HG03565 (cell line): Measurements from ENCODE around the gene MTUS2.
"Not testable (repeated sequence)": the region's sequence is repeated elsewhere in the genome, so short reads cannot be mapped to it uniquely, and the experiment has no call there.

ENCODE experiments used
- ATAC-seq: cut with Tn5 transposase; IDR thresholded peaks from one replicate; pipeline ENCODE4 v1.9.1; 2021; ENCODE audit warnings: mild to moderate bottlenecking, moderate library complexity; ENCODE audit not compliant: unreplicated experiment

MTUS2 gene

DNA sequence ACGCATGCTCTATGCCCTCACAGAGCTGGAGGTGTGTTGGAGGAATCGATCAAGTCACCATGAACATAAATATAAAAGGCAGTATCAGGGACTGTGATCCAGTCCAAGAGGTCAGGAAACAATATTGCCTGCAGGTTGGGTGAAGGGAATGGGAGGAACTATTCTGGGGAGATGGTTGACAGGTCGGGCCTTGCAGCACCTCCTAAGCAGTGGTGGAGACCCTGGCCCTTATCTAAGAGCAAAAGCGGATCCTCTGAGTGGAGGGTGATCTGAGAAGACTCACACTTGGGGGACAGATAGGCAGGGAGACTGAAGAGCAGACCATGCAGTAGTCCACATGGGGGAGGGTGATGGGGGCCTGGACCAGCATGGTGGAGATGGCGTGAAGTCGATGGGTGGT is 561.9 kb downstream of the MTUS2 start:
- ATAC-seq = no peak

DNA sequence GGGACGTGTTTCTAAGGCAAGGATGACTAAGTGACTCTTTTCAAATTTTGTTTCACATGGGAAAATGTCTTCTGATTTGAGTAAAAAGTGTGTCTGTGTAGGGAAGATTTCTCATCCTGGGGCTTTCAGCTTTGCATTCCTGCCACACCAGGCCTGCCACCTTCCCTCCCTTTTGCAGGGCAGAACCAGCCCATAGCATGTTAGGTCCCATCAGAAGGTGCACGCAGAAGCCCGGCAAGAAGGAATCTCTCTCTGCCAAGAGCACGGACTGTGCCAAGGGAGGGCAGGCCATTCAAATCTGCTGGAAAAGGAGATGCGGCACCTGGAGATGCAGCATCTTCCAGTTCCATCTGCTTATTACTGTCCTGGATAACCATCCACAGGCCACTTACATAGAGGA is 563.3 kb downstream of the MTUS2 start:
- no peak for ATAC-seq

DNA sequence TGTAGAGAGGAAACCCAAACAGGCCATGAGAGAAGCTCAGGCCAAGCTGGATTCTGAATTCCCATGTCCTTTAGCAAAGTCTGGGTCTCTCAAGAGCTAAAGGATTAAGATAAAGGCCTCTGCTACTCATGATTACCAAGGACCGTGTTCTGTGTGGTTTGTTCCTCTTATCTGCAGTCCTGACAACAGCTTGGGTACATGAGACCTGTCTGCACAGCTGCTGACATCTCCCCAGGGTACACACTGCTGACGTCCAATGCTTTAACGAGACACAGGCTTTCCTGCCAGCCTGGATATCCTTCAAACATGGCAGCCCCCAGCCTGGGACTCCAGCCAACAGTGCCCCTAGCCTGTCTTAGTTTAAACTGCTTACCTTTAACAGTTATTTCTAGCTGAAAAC is 564.3 kb downstream of the MTUS2 start:
- ATAC-seq = no peak

DNA sequence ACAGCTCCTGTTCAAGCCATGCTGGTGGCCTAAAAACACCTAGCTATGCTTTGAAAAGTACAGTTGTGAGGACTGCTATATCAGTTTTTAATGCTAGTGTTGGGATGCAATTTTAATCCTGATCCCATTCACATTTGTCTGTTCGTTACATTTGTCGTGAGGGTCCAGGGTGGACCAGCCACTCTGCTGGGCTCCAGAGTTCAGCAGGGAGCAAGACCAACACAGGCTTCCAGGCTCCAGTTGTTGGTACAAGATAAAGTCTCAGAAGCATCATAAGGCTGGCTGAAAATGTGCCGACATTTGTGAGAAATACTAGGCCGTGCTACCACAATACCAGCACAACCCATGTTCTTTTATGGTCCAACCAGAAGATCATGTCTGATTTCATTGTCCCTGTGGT is 564.7 kb downstream of the MTUS2 start:
- no peak for ATAC-seq

DNA sequence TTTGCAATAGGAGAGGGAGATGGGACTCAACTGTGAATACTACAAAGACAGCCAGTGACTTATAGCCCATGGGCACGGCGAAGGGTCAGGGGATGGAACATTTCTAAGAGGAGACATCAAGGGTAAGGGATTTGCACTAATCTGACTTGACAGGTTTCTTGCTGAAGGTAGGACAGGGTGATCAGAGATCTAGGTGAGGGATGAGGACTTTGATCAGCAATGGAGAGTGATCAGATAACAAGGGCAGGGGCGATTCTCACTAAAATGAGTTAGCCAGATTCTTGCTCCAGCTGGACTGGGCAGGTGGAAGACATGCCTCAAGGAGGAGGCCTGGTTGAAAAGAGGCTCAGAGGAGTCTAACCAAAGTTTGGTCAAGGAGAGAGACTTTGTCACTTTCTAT is 566.1 kb downstream of the MTUS2 start:
- ATAC-seq = no peak

DNA sequence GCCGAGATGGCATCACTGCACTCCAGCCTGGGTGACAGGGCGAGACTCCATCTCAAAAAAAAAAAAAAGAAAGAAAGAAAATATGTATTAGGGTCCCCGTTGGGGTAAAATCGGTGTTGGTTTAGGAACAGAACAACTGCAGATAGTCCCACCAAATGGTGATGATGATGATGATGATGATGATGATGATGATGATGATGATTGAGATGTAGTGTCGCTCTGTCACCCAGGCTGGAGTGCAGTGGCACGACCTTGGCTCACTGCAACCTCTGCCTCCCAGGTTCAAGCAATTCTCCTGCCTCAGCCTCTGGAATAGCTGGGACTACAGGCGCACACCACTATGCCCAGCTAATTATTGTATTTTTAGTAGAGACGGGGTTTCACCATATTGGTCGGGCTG is 570.5 kb downstream of the MTUS2 start:
- ATAC-seq = not testable (repeated sequence)

DNA sequence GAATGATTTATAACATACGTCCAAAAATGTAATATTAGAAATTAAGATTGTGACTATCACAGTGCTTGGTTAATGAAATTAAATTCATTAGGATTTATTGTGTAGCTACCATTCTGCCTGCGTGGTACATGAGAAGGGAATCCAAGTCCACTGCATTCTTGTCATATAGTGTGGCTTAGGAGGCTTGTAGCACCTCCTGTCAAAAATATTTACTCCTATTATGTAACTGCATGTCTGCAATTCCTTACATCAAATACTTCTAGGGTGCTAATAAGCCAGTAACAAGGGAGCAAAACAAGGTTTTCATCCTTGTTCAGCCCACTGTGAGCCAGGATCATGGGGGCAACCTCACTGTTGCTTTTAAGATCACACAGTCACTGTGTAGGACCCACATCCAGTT is 576.3 kb downstream of the MTUS2 start:
- ATAC-seq = no peak

DNA sequence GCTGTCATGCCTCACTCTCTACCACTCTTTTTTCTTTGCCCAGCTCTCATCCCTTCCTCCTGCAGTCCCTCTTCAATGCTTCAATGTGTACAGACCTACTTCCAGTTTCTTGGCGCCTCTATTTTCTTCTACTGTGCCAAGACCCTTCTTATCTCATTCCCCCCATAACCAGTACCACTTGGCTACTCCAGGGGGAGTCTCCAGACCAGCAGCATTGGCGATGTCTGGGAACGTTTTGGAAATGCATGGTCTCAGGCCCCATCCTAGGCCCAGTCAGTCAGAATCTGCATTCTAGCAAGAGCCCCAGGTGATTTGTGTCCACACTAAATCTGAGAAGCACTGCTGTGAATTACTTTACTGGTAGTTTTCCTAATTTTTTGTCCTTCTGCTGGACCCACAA is 577.1 kb downstream of the MTUS2 start:
- no peak for ATAC-seq

DNA sequence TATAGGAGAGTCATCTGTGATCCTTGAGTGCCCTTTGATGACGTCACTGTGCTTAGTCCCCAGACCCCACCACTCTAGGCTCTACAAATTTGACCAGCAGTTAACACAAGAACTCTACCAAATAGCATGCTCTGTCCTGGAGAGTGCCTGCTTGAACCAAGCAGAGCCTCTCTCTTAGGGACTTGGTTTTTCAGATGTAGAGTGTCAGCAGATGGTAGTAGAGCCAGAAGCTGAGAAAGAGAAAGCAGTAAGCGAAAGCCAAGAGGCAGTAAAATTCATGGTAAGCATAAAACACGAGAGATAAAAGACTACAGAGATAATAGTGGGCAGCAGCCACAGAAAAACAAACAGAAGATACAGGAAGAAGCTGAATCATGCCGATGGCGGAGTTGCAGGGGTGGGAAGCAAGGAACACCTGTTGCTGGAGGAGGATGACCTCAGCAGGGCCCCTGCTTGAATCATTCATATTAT is 582.1 kb downstream of the MTUS2 start:
- ATAC-seq = no peak

DNA sequence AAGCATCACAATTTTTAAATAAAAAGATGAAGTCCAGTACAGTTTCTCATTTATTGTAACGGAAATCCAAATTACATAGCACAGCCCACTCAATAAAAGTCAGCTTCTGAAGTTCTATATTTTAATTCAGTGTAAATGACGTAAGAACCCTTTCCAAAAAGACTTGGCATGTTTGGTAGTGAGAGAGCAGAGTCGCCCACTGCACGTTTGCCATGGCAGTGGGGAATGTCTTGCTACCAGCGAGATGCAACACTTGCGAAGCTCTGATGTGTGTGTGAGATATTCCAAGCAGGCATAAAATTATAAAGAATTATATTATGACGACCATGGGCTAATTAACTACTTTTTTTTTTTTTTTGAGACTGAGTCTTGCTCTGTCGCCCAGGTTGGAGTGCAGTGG is 585.3 kb downstream of the MTUS2 start:
- ATAC-seq = no peak

DNA sequence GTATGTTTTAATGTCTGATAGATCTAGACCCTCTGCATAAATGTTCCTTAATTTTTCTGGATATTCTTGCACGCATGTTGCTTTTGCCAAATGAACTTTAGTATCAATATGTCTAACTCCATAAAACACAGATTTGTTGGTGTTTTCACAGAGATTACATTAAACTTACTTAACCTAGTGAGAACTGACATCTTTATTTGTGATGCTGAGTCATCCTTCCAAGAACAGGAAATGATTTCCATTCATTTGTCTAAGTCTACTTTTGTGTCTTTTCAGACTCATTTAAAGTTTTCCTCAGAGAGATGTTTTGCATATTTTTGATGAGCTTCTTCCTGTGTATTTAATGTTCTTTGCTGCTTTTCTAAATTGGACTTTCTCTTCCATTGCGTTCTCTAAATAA is 591.3 kb downstream of the MTUS2 start:
- no peak for ATAC-seq

DNA sequence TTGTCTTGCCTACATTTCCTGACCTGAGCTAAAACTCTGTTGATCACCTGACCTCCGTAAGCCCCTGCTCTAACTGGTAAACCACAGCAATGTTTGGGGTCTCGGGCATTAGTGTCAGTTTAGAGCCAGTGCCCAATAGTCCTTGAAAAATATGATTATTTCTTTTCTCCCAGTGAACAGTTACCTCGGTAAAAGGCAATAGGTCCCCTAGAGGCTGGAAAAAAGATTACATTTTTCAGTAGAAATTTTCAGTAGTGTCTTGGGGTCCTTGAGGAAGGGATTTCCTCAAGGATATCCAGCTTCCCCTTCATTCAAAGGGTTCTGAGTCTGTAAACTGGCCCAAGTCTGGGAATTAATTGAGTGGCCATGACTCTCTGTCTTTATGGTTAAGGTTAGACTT is 597.9 kb downstream of the MTUS2 start:
- no peak for ATAC-seq

DNA sequence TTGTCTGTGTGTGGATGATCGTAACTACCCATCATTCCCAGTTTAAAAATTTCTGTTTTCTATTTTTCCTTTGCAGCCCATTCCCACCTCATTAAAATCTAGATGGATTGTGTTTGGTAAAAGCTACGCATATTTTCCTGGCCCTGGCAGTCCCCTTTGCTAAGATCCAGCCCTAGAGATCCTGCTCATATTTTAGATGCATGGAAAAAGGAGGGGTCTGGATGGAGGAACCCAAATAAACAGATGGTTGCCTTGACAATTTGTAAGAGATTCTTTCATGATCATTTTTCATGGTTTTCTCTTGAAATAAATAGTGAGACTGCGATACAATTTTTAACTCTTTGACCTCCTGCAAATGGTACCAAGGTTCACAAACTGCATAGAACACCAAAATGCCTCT is 601.0 kb downstream of the MTUS2 start:
- ATAC-seq = no peak

DNA sequence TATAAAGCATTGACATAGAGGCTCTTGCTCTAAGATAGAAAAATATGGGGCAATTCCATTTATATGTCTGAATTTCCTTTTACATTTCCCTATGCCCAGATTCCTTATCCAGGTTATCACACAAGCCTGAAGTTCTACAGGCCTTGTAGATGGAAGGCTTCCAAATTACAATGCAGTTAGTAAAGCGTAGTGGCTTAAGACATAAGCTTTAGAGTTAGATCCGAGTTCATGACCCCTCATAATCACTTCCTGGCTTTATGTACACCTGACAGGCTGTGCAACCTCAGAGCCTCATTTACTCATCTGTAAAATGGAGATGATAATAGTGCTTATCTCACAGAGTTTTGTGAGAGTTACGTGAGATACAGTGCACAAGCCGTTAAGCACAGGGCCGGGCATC is 601.9 kb downstream of the MTUS2 start:
- ATAC-seq = no peak

DNA sequence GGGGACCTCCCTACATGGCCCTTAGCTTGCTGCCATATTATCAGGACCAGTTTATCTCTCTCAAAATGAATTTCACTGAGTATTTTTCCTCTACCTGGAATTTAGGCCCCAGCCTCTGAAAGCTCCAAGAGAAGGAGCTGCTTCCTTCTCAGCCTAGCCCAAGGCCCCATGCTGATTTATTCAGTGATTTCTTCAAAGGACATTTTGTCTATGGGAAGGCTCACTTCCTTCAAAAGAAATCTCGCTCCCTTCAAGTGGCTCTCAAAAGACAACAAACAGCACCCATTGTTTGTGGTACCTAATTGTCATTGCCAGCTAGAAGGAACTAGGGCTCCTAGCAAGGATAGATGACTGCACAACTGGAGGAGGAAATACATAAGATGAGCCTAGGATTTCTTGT is 602.9 kb downstream of the MTUS2 start:
- ATAC-seq = no peak

DNA sequence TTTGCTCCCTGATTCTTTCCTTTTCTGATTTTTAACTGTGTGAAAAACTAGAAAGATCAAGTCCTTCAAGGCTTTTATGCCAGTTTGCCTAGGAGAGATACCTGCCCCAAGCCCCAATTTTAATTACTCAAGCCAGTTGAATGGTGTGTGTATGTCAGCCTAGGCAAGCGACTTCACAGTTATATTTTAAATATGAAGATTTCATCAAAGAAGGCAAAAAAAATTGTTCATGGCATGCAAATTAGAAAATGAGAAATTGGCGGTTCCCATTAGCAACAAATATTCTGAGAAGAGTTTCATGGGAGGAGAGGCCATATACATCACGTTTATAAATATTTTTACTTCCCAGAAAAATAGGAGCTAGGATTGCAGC is 607.8 kb downstream of the MTUS2 start:
- no peak for ATAC-seq

DNA sequence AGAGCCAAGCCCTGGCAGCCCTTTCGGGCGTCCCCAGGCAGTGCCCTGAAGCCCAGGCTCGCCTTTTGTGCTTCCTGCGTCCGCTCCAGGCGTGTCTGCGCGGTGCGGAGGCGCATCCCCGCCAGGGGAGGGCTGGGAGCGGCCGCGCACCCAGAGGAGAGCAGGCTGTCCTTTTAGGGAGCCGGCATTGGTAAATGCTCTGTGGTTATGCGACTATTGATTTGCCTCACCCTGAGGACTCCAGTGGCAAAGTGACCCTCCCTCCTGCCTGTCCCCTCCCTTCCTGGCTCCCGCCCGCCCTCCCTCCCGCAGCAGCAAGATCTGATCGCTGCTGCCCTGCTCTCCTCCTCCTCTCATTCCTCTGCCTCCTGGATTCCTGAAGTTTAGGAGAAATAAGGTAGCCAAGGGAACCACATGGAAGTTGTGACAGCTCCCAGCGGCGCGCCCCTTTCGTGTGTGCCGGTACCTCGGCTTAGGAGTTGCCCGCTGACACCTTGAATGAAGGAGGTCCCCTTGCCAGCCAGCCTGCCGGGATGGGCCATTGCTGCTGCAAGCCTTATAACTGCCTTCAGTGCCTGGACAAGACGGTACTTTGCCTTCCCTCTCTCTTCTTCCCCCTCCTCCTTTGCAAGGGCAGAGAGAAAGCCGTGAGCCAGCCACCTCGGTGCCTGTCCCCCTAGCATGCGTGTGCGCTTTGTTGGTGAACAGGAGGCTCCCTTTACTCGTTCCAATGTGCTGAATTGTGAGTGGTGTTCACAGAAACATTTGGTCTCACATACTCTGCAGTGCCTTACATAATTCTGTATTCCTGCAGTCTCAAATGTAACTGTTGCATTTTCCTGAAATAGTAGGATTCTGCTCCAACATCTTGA is 608.4 kb downstream of the MTUS2 start:
- ATAC-seq = no peak

DNA sequence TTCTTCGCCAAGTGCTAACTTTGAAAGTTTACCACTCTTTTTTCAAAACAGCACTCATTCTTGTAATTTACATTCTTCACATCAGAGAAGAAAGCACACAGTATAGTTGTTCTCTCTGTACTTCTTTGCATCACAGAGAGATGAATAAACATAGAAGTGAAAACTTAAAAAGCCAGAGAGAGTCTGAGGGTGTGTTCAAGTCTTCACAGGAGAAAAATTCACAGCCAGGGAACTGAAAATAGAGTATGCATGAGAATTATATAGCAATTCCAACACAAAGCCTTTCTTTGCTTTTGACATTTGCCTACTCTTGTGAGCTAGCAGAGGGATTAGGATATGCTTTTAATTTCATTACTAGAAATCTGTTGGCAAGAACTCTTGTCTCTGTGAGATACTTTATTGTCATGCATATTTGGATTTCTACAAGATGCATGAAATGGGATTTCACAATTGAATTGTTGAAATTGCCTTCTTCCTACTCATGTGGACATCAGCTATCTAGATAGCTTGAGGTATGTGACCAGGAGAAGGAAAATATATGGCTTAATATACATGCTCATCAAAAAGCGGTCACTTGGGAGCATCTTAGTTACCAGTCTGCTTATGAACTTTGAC is 609.3 kb downstream of the MTUS2 start:
- no peak for ATAC-seq

DNA sequence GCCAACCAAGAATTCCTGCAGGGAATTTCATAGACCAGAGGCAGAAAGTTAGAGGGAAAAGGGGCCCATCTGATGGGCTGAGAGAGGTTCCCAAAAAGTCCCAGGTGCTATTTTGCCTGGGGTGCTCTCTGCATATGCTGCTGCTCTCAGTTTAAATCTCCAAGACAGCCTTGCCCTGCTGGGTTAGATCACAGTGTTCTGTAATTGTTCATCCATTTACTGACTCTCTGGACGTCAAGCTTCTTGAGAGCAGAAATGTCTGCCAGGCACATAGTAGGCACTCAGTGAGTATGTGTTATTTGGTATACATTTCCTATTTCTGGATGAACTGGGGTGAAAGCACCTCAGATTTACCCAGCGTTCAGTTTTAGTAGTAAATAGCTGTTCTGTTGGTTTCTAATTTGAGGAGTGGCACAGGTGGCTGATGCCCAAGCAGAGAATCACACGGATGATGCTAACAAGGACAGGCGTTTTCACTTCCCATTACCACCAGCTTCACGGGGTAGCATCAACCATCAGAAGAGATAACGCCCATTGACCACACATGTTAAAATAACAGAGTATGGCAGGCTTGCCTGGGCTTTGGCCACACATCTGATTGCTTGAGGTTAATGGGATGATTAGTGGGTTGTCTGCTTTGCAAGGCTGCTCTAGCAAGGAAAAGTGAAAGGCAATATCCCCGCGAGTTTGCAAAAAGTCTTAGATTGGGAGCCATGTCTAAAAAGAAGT is 614.2 kb downstream of the MTUS2 start:
- no peak for ATAC-seq

DNA sequence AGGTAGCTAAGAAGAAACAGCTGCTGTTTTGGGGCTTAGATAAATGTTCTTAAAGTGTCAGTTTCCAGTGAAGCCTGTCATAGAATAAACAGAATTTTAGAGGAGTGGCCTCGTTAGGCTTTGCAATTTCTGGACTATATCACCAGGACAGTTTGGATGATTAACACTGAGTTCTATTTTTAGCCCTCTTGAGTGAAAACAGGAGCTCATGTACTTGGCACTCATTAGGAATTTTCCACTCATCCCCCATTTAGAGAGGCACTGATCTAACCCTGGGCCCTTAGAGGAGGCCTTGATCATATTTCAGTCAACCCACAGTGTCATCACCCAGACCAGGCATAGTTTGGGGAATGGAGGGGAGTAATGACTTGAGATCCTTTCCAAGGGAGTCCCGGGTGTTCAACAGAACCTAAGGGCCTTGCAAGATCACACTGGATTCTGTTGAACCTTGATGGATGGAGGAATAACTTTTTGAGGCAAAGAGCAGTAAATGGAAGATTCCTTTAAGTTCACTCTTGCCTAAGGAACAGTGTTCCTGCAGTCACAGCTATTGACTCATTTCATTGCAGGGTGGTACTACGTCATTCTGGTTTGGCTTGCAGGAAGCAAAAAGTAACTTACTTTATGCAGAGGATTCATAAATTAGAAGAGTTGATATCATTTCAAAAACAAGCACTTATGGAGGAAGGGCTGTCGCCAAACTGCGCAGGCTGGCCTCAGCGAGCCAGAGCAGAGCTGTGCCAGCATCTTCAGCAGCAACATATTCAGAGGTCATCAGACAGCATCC is 615.2 kb downstream of the MTUS2 start:
- ATAC-seq = no peak

DNA sequence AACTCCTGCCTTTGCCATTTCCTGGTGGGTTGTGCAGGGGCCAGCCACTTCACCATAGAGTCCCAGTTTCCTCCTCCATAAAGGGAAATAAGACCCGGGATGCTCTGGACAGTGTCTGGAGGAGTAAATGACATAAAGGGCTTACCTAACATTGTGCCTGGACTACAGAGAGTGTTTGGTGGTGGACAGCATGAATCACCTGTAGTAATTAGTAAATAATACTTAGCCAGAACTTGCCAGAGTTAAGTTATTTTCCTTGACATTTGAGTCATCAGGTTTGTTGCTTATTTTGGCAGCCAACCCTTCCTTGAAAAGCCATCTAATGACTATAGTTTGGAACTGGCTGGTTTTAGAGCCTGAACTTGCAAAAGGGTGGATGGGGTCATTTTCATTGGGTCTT is 616.2 kb downstream of the MTUS2 start:
- no peak for ATAC-seq
